OCI-LY7 (cell line): Measurements from ENCODE around the gene MYRIP.

Experiments used
- EZH2phosphoT487 ChIP-seq: fragments of 200-600 bp; sonication (generic); IDR thresholded peaks from 2 replicates; pipeline ENCODE4 v1.6.1; 2018; ENCODE audit warnings: low read depth, borderline replicate concordance, mild to moderate bottlenecking, mixed run types, antibody characterized with exemption, low read length, moderate library complexity, mixed read lengths
- TF ChIP-seq, protein P1 (sequence below): fragments of 200-600 bp; sonication (generic); conservative IDR thresholded peaks from 2 replicates; pipeline ENCODE4 v1.5.1; 2014; ENCODE audit warnings: mild to moderate bottlenecking, antibody characterized with exemption, low read length, moderate library complexity, mixed read lengths

DNA sequence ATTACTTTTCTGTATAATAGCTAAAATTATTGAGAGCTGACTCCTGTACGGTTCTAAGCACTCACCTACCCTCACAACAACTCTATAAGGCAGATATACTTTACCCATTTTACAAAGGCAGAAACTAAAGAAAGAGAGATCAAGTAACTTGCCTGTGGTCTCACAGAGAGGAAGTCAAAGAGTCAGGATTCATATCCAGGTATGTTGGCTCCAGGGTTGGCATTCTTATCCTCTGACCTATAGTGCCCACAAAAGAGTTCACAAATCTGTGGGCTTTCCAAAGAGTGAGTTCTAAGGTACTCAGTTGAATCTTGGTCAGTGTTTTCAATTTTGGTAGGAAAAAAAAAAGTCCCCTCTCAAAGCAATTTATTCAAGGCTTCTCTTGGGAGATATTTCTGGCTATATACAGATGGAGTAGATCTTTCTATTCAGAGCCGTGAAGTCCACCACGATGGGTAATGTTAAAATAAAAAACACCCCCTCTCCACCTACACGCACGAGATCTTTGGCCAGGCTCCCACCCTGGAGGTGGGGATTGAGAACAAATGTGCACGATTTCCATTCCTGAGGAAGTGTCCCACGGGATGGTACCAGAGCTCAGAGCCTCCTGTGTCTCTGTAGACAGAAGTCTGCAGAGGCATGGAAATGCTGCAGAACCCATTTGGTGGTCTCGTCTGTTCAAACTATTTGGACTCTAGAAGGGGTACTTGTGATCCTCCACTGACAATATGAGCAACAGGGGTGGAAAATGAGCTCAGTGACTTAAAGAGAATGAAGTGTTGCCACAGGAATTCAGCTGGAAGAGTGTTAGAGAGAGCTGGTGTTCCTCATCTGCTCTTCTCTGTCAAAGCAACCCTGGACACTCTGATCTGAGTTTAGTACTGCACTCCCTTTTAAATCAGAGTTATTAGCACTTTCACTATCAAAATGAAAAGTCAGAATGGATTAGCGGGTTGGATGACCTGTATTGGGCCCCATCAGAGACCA lies 288.0 kb downstream of the MYRIP start:
- TF ChIP-seq, protein P1, sequence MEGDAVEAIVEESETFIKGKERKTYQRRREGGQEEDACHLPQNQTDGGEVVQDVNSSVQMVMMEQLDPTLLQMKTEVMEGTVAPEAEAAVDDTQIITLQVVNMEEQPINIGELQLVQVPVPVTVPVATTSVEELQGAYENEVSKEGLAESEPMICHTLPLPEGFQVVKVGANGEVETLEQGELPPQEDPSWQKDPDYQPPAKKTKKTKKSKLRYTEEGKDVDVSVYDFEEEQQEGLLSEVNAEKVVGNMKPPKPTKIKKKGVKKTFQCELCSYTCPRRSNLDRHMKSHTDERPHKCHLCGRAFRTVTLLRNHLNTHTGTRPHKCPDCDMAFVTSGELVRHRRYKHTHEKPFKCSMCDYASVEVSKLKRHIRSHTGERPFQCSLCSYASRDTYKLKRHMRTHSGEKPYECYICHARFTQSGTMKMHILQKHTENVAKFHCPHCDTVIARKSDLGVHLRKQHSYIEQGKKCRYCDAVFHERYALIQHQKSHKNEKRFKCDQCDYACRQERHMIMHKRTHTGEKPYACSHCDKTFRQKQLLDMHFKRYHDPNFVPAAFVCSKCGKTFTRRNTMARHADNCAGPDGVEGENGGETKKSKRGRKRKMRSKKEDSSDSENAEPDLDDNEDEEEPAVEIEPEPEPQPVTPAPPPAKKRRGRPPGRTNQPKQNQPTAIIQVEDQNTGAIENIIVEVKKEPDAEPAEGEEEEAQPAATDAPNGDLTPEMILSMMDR: no peak
- no peak for TF ChIP-seq EZH2phosphoT487
